SU-DHL-6 (cell line): ENCODE measurements around the gene TARBP1.

Source experiments
- CTCF ChIP-seq: fragments of 200-600 bp; sonication (generic); IDR thresholded peaks from one replicate; pipeline ENCODE4 v1.5.1; 2017; ENCODE audit warnings: antibody characterized with exemption, mild to moderate bottlenecking, low read length, moderate library complexity; ENCODE audit not compliant: insufficient read depth, poor library complexity, severe bottlenecking
- EZH2phosphoT487 ChIP-seq: fragments of 200-600 bp; sonication (generic), shearing (Covaris generic); conservative IDR thresholded peaks from 2 replicates; pipeline ENCODE4 v1.6.1; 2018; ENCODE audit warnings: mild to moderate bottlenecking, antibody characterized with exemption, low read length, moderate library complexity, mixed read lengths

- no peak for TF ChIP-seq CTCF
- no peak for TF ChIP-seq EZH2phosphoT487
These were observed 3.7 kb downstream of the TARBP1 start for GRCh38 chr1:234475167-234475793.
